Keratinocyte (primary cell): ENCODE results near the gene CLN6. TPM values are rescaled to one million over a fixed set of nuclear protein-coding genes. Genes with fewer than 3 reads are reported as not detected.

Experiments used
- DNase-seq: peaks from one replicate; pipeline ENCODE4 v3.0.0-alpha.2; 2011; ENCODE audit warnings: low read depth, missing footprints, low spot score
- FAIRE-seq: peaks from 2 replicates; lab custom pipeline; 2011; peaks lifted over from hg19 to GRCh38; lab: Jason Lieb, UNC
- H2AFZ ChIP-seq: 2 replicates; pipeline ENCODE4 v1.6.0; 2012; ENCODE audit warnings: low read length, control low read depth, inconsistent platforms; ENCODE audit not compliant: control insufficient read depth
- H3K27ac ChIP-seq: 2 replicates; pipeline ENCODE4 v1.5.1; 2011; ENCODE audit warnings: low read length; ENCODE audit not compliant: control insufficient read depth, insufficient read depth
- H3K27me3 ChIP-seq: 3 replicates; pipeline ENCODE4 v1.6.0; 2011; ENCODE audit warnings: low read length; ENCODE audit not compliant: control insufficient read depth, insufficient read depth; ENCODE audit errors: extremely low read depth
- H3K36me3 ChIP-seq, 2 experiments: 2 replicates in 1 of 2; 3 replicates in 1 of 2; pipeline ENCODE4 v1.5.1; 2011; ENCODE audit warnings: low read length in 2 of 2, mild to moderate bottlenecking in 1 of 2; ENCODE audit not compliant: control insufficient read depth in 2 of 2, insufficient read depth in 2 of 2; ENCODE audit errors: extremely low read depth in 1 of 2
- H3K4me1 ChIP-seq: 3 replicates; pipeline ENCODE4 v1.5.1; 2011; ENCODE audit warnings: low read length; ENCODE audit not compliant: control insufficient read depth, insufficient read depth; ENCODE audit errors: extremely low read depth
- H3K4me2 ChIP-seq: 3 replicates; pipeline ENCODE4 v1.6.0; 2011; ENCODE audit warnings: low read depth, low read length; ENCODE audit not compliant: control insufficient read depth, insufficient read depth; ENCODE audit errors: extremely low read depth
- H3K4me3 ChIP-seq, 3 experiments: fragments of 200-600 bp in 1 of 3; sonication (generic) in 1 of 3; 2 replicates in 2 of 3; 3 replicates in 1 of 3; pipeline ENCODE4 v1.5.1; 2011 to 2016; ENCODE audit warnings: low read length in 3 of 3, mild to moderate bottlenecking in 3 of 3, control low read depth in 2 of 3, inconsistent platforms in 1 of 3, low read depth in 1 of 3, mixed read lengths in 1 of 3, mixed run types in 1 of 3, moderate library complexity in 1 of 3; ENCODE audit not compliant: control insufficient read depth in 2 of 3, insufficient read depth in 2 of 3; ENCODE audit errors: extremely low read depth in 1 of 3
- H3K79me2 ChIP-seq: 2 replicates; pipeline ENCODE4 v1.6.0; 2012; ENCODE audit warnings: low read length; ENCODE audit not compliant: control insufficient read depth, insufficient read depth
- H3K9ac ChIP-seq: 3 replicates; pipeline ENCODE4 v1.6.0; 2011; ENCODE audit warnings: low read length; ENCODE audit not compliant: control insufficient read depth, insufficient read depth; ENCODE audit errors: extremely low read depth
- H3K9me1 ChIP-seq: 3 replicates; pipeline ENCODE4 v1.6.0; 2011; ENCODE audit warnings: low read length; ENCODE audit not compliant: control insufficient read depth, insufficient read depth; ENCODE audit errors: extremely low read depth
- H3K9me3 ChIP-seq: 2 replicates; pipeline ENCODE4 v1.5.1; 2012; ENCODE audit warnings: low read depth, low read length; ENCODE audit not compliant: control insufficient read depth
- H4K20me1 ChIP-seq: 3 replicates; pipeline ENCODE4 v1.6.0; 2011; ENCODE audit warnings: low read length; ENCODE audit not compliant: control insufficient read depth, insufficient read depth; ENCODE audit errors: extremely low read depth
- CTCF ChIP-seq, 3 experiments: IDR thresholded peaks in 1 of 3; conservative IDR thresholded peaks in 1 of 3; optimal IDR thresholded peaks in 1 of 3; 2 replicates in 2 of 3; 3 replicates in 1 of 3; pipeline versions ENCODE3 to v1.5.1; 2011; ENCODE audit warnings: low read length in 3 of 3, mild to moderate bottlenecking in 3 of 3, moderate library complexity in 2 of 3, control low read depth in 1 of 3, inconsistent platforms in 1 of 3; ENCODE audit not compliant: insufficient read depth in 2 of 3; ENCODE audit errors: extremely low read depth in 1 of 3
- EZH2 ChIP-seq: IDR thresholded peaks from one replicate; pipeline ENCODE4 v1.6.1; 2012; ENCODE audit warnings: inconsistent platforms, mild to moderate bottlenecking, low read length, moderate library complexity
- dilution Hi-C: fragments of 300-500 bp; cut with MboI; formaldehyde crosslinking; loops from one replicate; pipeline ENCODE4 v1.7.0; 2020; ENCODE audit warnings: low sequenced_read_pairs; ENCODE audit not compliant: extremely low pct_ligation_motif_present
- polyA plus RNA-seq, 5 experiments: library from polyadenylated mRNA; depleted of rRNA in 3 of 5; stranded (reverse) in 3 of 5; stranded (forward) in 1 of 5; unstranded in 1 of 5; fragments of >200 nt; gene quantifications; 1 replicate in 1 of 5; 2 replicates in 3 of 5; 3 replicates in 1 of 5; pipeline versions ENCODE4 v1.2.1 to v1.2.3, GENCODE V29; 2011 to 2012; ENCODE audit warnings: missing spikeins in 2 of 5, low read depth in 1 of 5, low replicate concordance in 1 of 5

The CLN6 gene
- polyA plus RNA-seq, 1 donor (not counting 4 experiments of a cell fraction or from before 2014, with no cell fraction given), result 26.7 TPM

- Histone ChIP-seq H3K27ac (no peak overlapping the region), H3K4me2 (no peak overlapping the region), H3K9me1 (no peaks in the 10 kb centered on the region), H3K9me3 (no peaks in the 10 kb centered on the region), H3K27me3 (peaks cover 4% of the 10 kb centered on the region), H3K4me1 (peaks cover 5% of the 10 kb centered on the region), H3K79me2 (peaks cover 1% of the 10 kb centered on the region), H4K20me1 (no peaks in the 10 kb centered on the region), H2AFZ (no peak overlapping the region), H3K36me3 (no peaks in the 10 kb centered on the region), H3K4me3 (no peak overlapping the region), H3K9ac (no peak overlapping the region)
- TF ChIP-seq EZH2, result no peak
- no peak for TF ChIP-seq CTCF (optimal IDR thresholded peaks at IDR 0.05 in 1 of 3, IDR thresholded peaks at IDR 0.05 in 1 of 3, conservative IDR thresholded peaks at IDR 0.05 in 1 of 3; ENCODE audit: extremely low read depth in 1 of 3, insufficient read depth in 2 of 3, low read length in 3 of 3)
- FAIRE-seq (no peak), DNase-seq (no peak)
- dilution Hi-C loops, result no loop called here
Observed at GRCh38 chr15:68234060-68234459, 4.5 kb upstream of the CLN6 start.

DNA sequence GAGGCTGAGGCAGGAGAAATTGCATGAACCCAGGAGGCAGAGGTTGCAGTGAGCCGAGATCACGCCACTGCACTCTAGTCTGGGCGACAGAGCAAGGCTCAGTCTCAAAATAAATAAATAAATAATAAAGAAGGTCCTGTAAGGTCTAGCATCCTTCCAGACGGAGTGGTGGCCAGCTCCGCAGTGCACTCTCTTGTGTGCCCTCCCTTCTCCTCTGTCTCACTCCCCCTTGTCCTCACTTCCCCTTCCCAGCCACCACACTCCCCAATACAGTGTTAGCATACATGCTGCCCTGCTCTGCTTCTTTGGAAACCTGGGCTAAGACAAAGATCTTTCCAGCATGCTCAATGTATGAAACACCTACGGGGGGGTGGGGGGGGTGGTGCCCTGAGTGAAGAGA is 3.4 kb upstream of the CLN6 start:
- Histone ChIP-seq H3K4me1 (peaks cover 12% of the 10 kb centered on the region), H3K9ac (no peak overlapping the region), H3K27ac (no peak overlapping the region), H3K27me3 (peaks cover 4% of the 10 kb centered on the region), H3K79me2 (peaks cover 13% of the 10 kb centered on the region), H4K20me1 (peaks cover 4% of the 10 kb centered on the region), H3K9me1 (no peaks in the 10 kb centered on the region), H2AFZ (no peak overlapping the region), H3K4me2 (no peak overlapping the region), H3K36me3 (no peaks in the 10 kb centered on the region), H3K4me3 (no peak overlapping the region), H3K9me3 (no peaks in the 10 kb centered on the region)
- FAIRE-seq (no peak), DNase-seq (no peak)
- dilution Hi-C loops, result no loop called here
- TF ChIP-seq EZH2, result no peak
- no peak for TF ChIP-seq CTCF (optimal IDR thresholded peaks at IDR 0.05 in 1 of 3, IDR thresholded peaks at IDR 0.05 in 1 of 3, conservative IDR thresholded peaks at IDR 0.05 in 1 of 3; ENCODE audit: extremely low read depth in 1 of 3, insufficient read depth in 2 of 3, low read length in 3 of 3)
